Endothelial cell of umbilical vein (primary cell): ENCODE results near the gene TRAPPC5. TPM values are rescaled to one million over a fixed set of nuclear protein-coding genes. Genes with fewer than 3 reads are reported as not detected.

Experiments
- BruUV-seq: library from RNA; stranded (reverse); fragments of 400-500 nt; replicated peaks from 2 replicates; lab custom pipeline; 2021; lab: Mats Ljungman, UMichigan
- CTCF ChIA-PET: fragments of 300-600, 350-600 bp; sonication (Branson Sonifier 250); formaldehyde crosslinking; loops from one replicate; lab custom pipeline; 2021; ENCODE audit warnings: antibody characterized with exemption, inconsistent platforms; lab: Charles Lee
- POLR2A ChIA-PET: fragments of 300-600, 350-600 bp; sonication (Branson Sonifier 250); formaldehyde crosslinking; loops from one replicate; lab custom pipeline; 2021; ENCODE audit warnings: antibody characterized with exemption, inconsistent platforms; lab: Charles Lee
- DNase-seq: peaks from one replicate; pipeline ENCODE4 v3.0.0-alpha.2; 2011; ENCODE audit warnings: low read depth, low spot score
- FAIRE-seq: peaks from 2 replicates; lab custom pipeline; 2011; peaks lifted over from hg19 to GRCh38; lab: Jason Lieb, UNC
- H2AFZ ChIP-seq: 2 replicates; pipeline ENCODE4 v1.6.0; 2012; ENCODE audit warnings: low read depth, low read length, control low read depth, inconsistent platforms
- H3K27ac ChIP-seq: 2 replicates; pipeline ENCODE4 v1.5.1; 2011; ENCODE audit warnings: low read depth, mild to moderate bottlenecking, control low read depth, low read length, moderate library complexity; ENCODE audit not compliant: insufficient read depth
- H3K27me3 ChIP-seq, 2 experiments: 2 replicates each; pipeline versions ENCODE4 v1.6.0 to v1.6.1; 2011; ENCODE audit warnings: low read length in 2 of 2, mixed read lengths in 1 of 2; ENCODE audit not compliant: control insufficient read depth in 2 of 2, insufficient read depth in 2 of 2
- H3K36me3 ChIP-seq, 2 experiments: 2 replicates in 1 of 2; 3 replicates in 1 of 2; pipeline ENCODE4 v1.5.1; 2011; ENCODE audit warnings: low read length in 2 of 2, mild to moderate bottlenecking in 1 of 2, moderate library complexity in 1 of 2; ENCODE audit not compliant: control insufficient read depth in 2 of 2, insufficient read depth in 2 of 2; ENCODE audit errors: extremely low read depth in 1 of 2
- H3K4me1 ChIP-seq: 3 replicates; pipeline ENCODE4 v1.5.1; 2011; ENCODE audit warnings: mild to moderate bottlenecking, low read length; ENCODE audit not compliant: control insufficient read depth, insufficient read depth; ENCODE audit errors: extremely low read depth
- H3K4me2 ChIP-seq: 2 replicates; pipeline ENCODE4 v1.6.1; 2011; ENCODE audit warnings: low read length, control low read depth, mixed read lengths; ENCODE audit not compliant: insufficient read depth
- H3K4me3 ChIP-seq, 3 experiments: fragments of 200-600 bp in 1 of 3; sonication (generic), shearing (Covaris generic) in 1 of 3; replicated peaks in 1 of 3; 2 replicates each; pipeline ENCODE4 v1.5.1; 2011 to 2016; ENCODE audit warnings: control low read depth in 3 of 3, low read length in 3 of 3, mild to moderate bottlenecking in 2 of 3, inconsistent platforms in 1 of 3, low read depth in 1 of 3, moderate library complexity in 1 of 3; ENCODE audit not compliant: insufficient read depth in 1 of 3
- H3K79me2 ChIP-seq: 2 replicates; pipeline ENCODE4 v1.6.0; 2012; ENCODE audit warnings: low read length, inconsistent platforms; ENCODE audit not compliant: control insufficient read depth, insufficient read depth
- H3K9ac ChIP-seq: replicated peaks from 2 replicates; pipeline ENCODE3; 2011; ENCODE audit warnings: low read length, control low read depth; ENCODE audit not compliant: insufficient read depth; ENCODE audit errors: extremely low read depth
- H3K9me1 ChIP-seq: replicated peaks from 3 replicates; pipeline ENCODE4 v1.6.0; 2011; ENCODE audit warnings: mild to moderate bottlenecking, low read length; ENCODE audit not compliant: control insufficient read depth, insufficient read depth; ENCODE audit errors: extremely low read depth
- H3K9me3 ChIP-seq: replicated peaks from 2 replicates; pipeline ENCODE4 v1.5.1; 2012; ENCODE audit warnings: low read length, inconsistent platforms; ENCODE audit not compliant: control insufficient read depth, insufficient read depth
- H4K20me1 ChIP-seq: replicated peaks from 2 replicates; pipeline ENCODE3; 2011; ENCODE audit warnings: mild to moderate bottlenecking, low read length; ENCODE audit not compliant: control insufficient read depth, insufficient read depth; ENCODE audit errors: extremely low read depth
- CTCF ChIP-seq, 2 donors: IDR thresholded peaks; 1 replicate in 1 of 2; 2 replicates in 1 of 2; pipeline ENCODE4 v1.5.1; 2011; ENCODE audit warnings: low read length in 2 of 2, mild to moderate bottlenecking in 2 of 2, moderate library complexity in 2 of 2, control low read depth in 1 of 2, inconsistent platforms in 1 of 2, low read depth in 1 of 2; ENCODE audit not compliant: insufficient read depth in 1 of 2; ENCODE audit errors: extremely low read depth in 1 of 2
- EZH2 ChIP-seq: IDR thresholded peaks from 2 replicates; pipeline ENCODE4 v1.6.1; 2012; ENCODE audit warnings: borderline replicate concordance, low read depth, mild to moderate bottlenecking, moderate library complexity, low read length, inconsistent platforms; ENCODE audit not compliant: severe bottlenecking
- FOS ChIP-seq: IDR thresholded peaks from 2 replicates; pipeline ENCODE4 v1.6.1; 2011; ENCODE audit warnings: mild to moderate bottlenecking, low read length, moderate library complexity, borderline replicate concordance; ENCODE audit not compliant: insufficient read depth
- GATA2 ChIP-seq: IDR thresholded peaks from 2 replicates; pipeline ENCODE4 v1.7.0; 2011; ENCODE audit warnings: low read depth, mild to moderate bottlenecking, moderate library complexity, mixed read lengths, low read length; ENCODE audit not compliant: insufficient read length, insufficient read depth
- MYC ChIP-seq: IDR thresholded peaks from one replicate; pipeline ENCODE4 v1.6.1; 2011; ENCODE audit warnings: mild to moderate bottlenecking, low read depth, low read length
- POLR2A ChIP-seq: IDR thresholded peaks from 2 replicates; pipeline ENCODE4 v1.6.1; 2012; ENCODE audit warnings: low read depth, mild to moderate bottlenecking, control low read depth, low read length
- POLR2AphosphoS5 ChIP-seq: IDR thresholded peaks from 2 replicates; pipeline ENCODE4 v1.6.1; 2012; ENCODE audit warnings: low read depth, mild to moderate bottlenecking, control low read depth, low read length, moderate library complexity; ENCODE audit not compliant: insufficient read depth
- dilution Hi-C: fragments of 300-500 bp; cut with MboI; formaldehyde crosslinking; loops from one replicate; pipeline ENCODE4 v1.15.0; 2019; ENCODE audit warnings: low sequenced_read_pairs; ENCODE audit not compliant: extremely low pct_ligation_motif_present
- intact Hi-C: fragments of 100-400 bp; cut with micrococcal nuclease; formaldehyde crosslinking; loops from one replicate; pipeline ENCODE4 v1.10.0; 2022
- polyA plus RNA-seq, 4 experiments: library from polyadenylated mRNA; depleted of rRNA in 3 of 4; stranded (reverse) in 3 of 4; unstranded in 1 of 4; fragments of >200 nt; gene quantifications; 2 replicates each; pipeline versions ENCODE4 v1.2.1 to v1.2.3, GENCODE V29; 2011 to 2012; ENCODE audit warnings: missing spikeins in 1 of 4
- total RNA-seq: library from RNA; stranded (reverse); gene quantifications from 2 replicates; pipeline ENCODE4 v1.2.3, GENCODE V29; 2021

The TRAPPC5 gene
- total and polyA plus RNA-seq, 2 donors (not counting 3 experiments of a cell fraction or from before 2014, with no cell fraction given), result 114 to 172 TPM

GRCh38 chr19:7699417-7700401 lies 19.1 kb downstream of the TRAPPC5 start:
- dilution Hi-C loops, result no loop called here
- TF ChIP-seq POLR2A, result no peak
- no peak for TF ChIP-seq POLR2AphosphoS5
- TF ChIP-seq MYC, result no peak
- TF ChIP-seq EZH2, result no peak
- TF ChIP-seq CTCF (IDR thresholded peaks at IDR 0.05; ENCODE audit: extremely low read depth in 1 of 2, insufficient read depth in 1 of 2, low read depth in 1 of 2, low read length in 2 of 2), result no peak
- no peak for TF ChIP-seq GATA2
- no peak for TF ChIP-seq FOS

More at GRCh38 chr19:7699417-7700401, 19.1 kb downstream of the TRAPPC5 start:
- no peak overlapping the region for H3K27ac ChIP-seq
- intact Hi-C loops, result no loop called here
- BruUV-seq, result no TSS peak
- no peak overlapping the region for H3K4me3 ChIP-seq
- H3K27me3 ChIP-seq, result no peaks in the 10 kb centered on the region
- ChIA-PET POLR2A (no interaction called here), CTCF (interaction anchor here (1.1 to 4.1 kb wide), 2 partner anchors 19 to 100 kb away, joined by 7 to 21 read pairs; partner anchors contain the start of gene TRAPPC5)
- H3K9ac ChIP-seq, result no peak overlapping the region
- no peak for FAIRE-seq
- no peak overlapping the region for H2AFZ ChIP-seq
- H3K36me3 ChIP-seq, result no peaks in the 10 kb centered on the region
- no peak for DNase-seq
- no peaks in the 10 kb centered on the region for H3K9me3 ChIP-seq
- H3K9me1 ChIP-seq, result no peaks in the 10 kb centered on the region
- no peaks in the 10 kb centered on the region for H3K4me1 ChIP-seq
- H3K4me2 ChIP-seq, result no peak overlapping the region
- H3K79me2 ChIP-seq, result no peaks in the 10 kb centered on the region
- no peaks in the 10 kb centered on the region for H4K20me1 ChIP-seq
